Keratinocyte (primary cell): ENCODE measurements around the gene DEF6. TPM values are rescaled to one million over a fixed set of nuclear protein-coding genes. Genes with fewer than 3 reads are reported as not detected.

Source experiments
- DNase-seq: peaks from one replicate; pipeline ENCODE4 v3.0.0-alpha.2; 2011; ENCODE audit warnings: low read depth, missing footprints, low spot score
- FAIRE-seq: peaks from 2 replicates; lab custom pipeline; 2011; peaks lifted over from hg19 to GRCh38; lab: Jason Lieb, UNC
- H2AFZ ChIP-seq: 2 replicates; pipeline ENCODE4 v1.6.0; 2012; ENCODE audit warnings: low read length, control low read depth, inconsistent platforms; ENCODE audit not compliant: control insufficient read depth
- H3K27ac ChIP-seq: 2 replicates; pipeline ENCODE4 v1.5.1; 2011; ENCODE audit warnings: low read length; ENCODE audit not compliant: control insufficient read depth, insufficient read depth
- H3K27me3 ChIP-seq: 3 replicates; pipeline ENCODE4 v1.6.0; 2011; ENCODE audit warnings: low read length; ENCODE audit not compliant: control insufficient read depth, insufficient read depth; ENCODE audit errors: extremely low read depth
- H3K36me3 ChIP-seq, 2 experiments: 2 replicates in 1 of 2; 3 replicates in 1 of 2; pipeline ENCODE4 v1.5.1; 2011; ENCODE audit warnings: low read length in 2 of 2, mild to moderate bottlenecking in 1 of 2; ENCODE audit not compliant: control insufficient read depth in 2 of 2, insufficient read depth in 2 of 2; ENCODE audit errors: extremely low read depth in 1 of 2
- H3K4me1 ChIP-seq: 3 replicates; pipeline ENCODE4 v1.5.1; 2011; ENCODE audit warnings: low read length; ENCODE audit not compliant: control insufficient read depth, insufficient read depth; ENCODE audit errors: extremely low read depth
- H3K4me2 ChIP-seq: 3 replicates; pipeline ENCODE4 v1.6.0; 2011; ENCODE audit warnings: low read depth, low read length; ENCODE audit not compliant: control insufficient read depth, insufficient read depth; ENCODE audit errors: extremely low read depth
- H3K4me3 ChIP-seq, 3 experiments: fragments of 200-600 bp in 1 of 3; sonication (generic) in 1 of 3; 2 replicates in 2 of 3; 3 replicates in 1 of 3; pipeline ENCODE4 v1.5.1; 2011 to 2016; ENCODE audit warnings: low read length in 3 of 3, mild to moderate bottlenecking in 3 of 3, control low read depth in 2 of 3, inconsistent platforms in 1 of 3, low read depth in 1 of 3, mixed read lengths in 1 of 3, mixed run types in 1 of 3, moderate library complexity in 1 of 3; ENCODE audit not compliant: control insufficient read depth in 2 of 3, insufficient read depth in 2 of 3; ENCODE audit errors: extremely low read depth in 1 of 3
- H3K79me2 ChIP-seq: 2 replicates; pipeline ENCODE4 v1.6.0; 2012; ENCODE audit warnings: low read length; ENCODE audit not compliant: control insufficient read depth, insufficient read depth
- H3K9ac ChIP-seq: 3 replicates; pipeline ENCODE4 v1.6.0; 2011; ENCODE audit warnings: low read length; ENCODE audit not compliant: control insufficient read depth, insufficient read depth; ENCODE audit errors: extremely low read depth
- H3K9me1 ChIP-seq: 3 replicates; pipeline ENCODE4 v1.6.0; 2011; ENCODE audit warnings: low read length; ENCODE audit not compliant: control insufficient read depth, insufficient read depth; ENCODE audit errors: extremely low read depth
- H3K9me3 ChIP-seq: 2 replicates; pipeline ENCODE4 v1.5.1; 2012; ENCODE audit warnings: low read depth, low read length; ENCODE audit not compliant: control insufficient read depth
- H4K20me1 ChIP-seq: 3 replicates; pipeline ENCODE4 v1.6.0; 2011; ENCODE audit warnings: low read length; ENCODE audit not compliant: control insufficient read depth, insufficient read depth; ENCODE audit errors: extremely low read depth
- EZH2 ChIP-seq: IDR thresholded peaks from one replicate; pipeline ENCODE4 v1.6.1; 2012; ENCODE audit warnings: inconsistent platforms, mild to moderate bottlenecking, low read length, moderate library complexity
- dilution Hi-C: fragments of 300-500 bp; cut with MboI; formaldehyde crosslinking; loops from one replicate; pipeline ENCODE4 v1.7.0; 2020; ENCODE audit warnings: low sequenced_read_pairs; ENCODE audit not compliant: extremely low pct_ligation_motif_present
- polyA plus RNA-seq, 5 experiments: library from polyadenylated mRNA; depleted of rRNA in 3 of 5; stranded (reverse) in 3 of 5; stranded (forward) in 1 of 5; unstranded in 1 of 5; fragments of >200 nt; gene quantifications; 1 replicate in 1 of 5; 2 replicates in 3 of 5; 3 replicates in 1 of 5; pipeline versions ENCODE4 v1.2.1 to v1.2.3, GENCODE V29; 2011 to 2012; ENCODE audit warnings: missing spikeins in 2 of 5, low read depth in 1 of 5, low replicate concordance in 1 of 5
- TF ChIP-seq, protein P1 (sequence below), 3 experiments: IDR thresholded peaks in 1 of 3; conservative IDR thresholded peaks in 1 of 3; optimal IDR thresholded peaks in 1 of 3; 2 replicates in 2 of 3; 3 replicates in 1 of 3; pipeline versions ENCODE3 to v1.5.1; 2011; ENCODE audit warnings: low read length in 3 of 3, mild to moderate bottlenecking in 3 of 3, moderate library complexity in 2 of 3, control low read depth in 1 of 3, inconsistent platforms in 1 of 3; ENCODE audit not compliant: insufficient read depth in 2 of 3; ENCODE audit errors: extremely low read depth in 1 of 3

Gene DEF6
- polyA plus RNA-seq, 1 donor (not counting 4 experiments of a cell fraction or from before 2014, with no cell fraction given), result 17.3 TPM

DNA sequence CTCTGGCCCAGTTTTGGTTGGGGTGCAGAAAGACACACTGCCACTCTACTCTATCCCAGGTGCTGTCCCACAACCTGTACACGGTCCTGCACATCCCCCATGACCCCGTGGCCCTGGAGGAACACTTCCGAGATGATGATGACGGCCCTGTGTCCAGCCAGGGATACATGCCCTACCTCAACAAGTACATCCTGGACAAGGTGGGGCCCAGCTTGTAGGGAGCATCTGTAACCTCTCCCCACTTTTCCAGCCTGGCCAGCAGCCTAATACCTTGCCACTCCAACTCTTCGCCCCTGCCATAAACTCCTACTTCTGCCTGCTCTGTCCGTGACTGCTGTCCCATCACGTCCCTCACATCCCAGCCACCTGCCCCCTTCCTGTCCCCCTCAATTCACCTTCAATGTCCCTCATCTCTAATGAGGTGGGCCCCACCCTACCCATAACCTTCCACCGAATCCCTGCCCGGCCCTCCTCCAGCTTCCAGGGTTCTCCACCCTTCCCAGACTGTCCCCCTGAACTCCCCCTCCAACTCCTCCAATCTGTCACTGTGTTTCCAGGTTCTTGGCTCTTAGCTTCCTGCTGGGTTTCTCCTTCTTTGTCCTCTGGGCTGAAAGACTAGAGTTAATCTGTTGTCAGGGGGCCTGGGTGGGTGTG is 12.1 kb downstream of the DEF6 start:
- Histone ChIP-seq H3K4me1 (no peaks in the 10 kb centered on the region), H2AFZ (no peak overlapping the region), H3K27ac (no peak overlapping the region), H3K79me2 (no peaks in the 10 kb centered on the region), H3K36me3 (peaks cover 8 to 9% of the 10 kb centered on the region in 2 experiments), H3K9ac (no peak overlapping the region), H3K4me2 (no peak overlapping the region), H4K20me1 (no peaks in the 10 kb centered on the region), H3K9me3 (no peaks in the 10 kb centered on the region), H3K9me1 (no peaks in the 10 kb centered on the region), H3K4me3 (no peak overlapping the region), H3K27me3 (no peaks in the 10 kb centered on the region)
- TF ChIP-seq, protein P1, sequence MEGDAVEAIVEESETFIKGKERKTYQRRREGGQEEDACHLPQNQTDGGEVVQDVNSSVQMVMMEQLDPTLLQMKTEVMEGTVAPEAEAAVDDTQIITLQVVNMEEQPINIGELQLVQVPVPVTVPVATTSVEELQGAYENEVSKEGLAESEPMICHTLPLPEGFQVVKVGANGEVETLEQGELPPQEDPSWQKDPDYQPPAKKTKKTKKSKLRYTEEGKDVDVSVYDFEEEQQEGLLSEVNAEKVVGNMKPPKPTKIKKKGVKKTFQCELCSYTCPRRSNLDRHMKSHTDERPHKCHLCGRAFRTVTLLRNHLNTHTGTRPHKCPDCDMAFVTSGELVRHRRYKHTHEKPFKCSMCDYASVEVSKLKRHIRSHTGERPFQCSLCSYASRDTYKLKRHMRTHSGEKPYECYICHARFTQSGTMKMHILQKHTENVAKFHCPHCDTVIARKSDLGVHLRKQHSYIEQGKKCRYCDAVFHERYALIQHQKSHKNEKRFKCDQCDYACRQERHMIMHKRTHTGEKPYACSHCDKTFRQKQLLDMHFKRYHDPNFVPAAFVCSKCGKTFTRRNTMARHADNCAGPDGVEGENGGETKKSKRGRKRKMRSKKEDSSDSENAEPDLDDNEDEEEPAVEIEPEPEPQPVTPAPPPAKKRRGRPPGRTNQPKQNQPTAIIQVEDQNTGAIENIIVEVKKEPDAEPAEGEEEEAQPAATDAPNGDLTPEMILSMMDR (optimal IDR thresholded peaks at IDR 0.05 in 1 of 3, IDR thresholded peaks at IDR 0.05 in 1 of 3, conservative IDR thresholded peaks at IDR 0.05 in 1 of 3; ENCODE audit: extremely low read depth in 1 of 3, insufficient read depth in 2 of 3, low read length in 3 of 3), result no peak
- TF ChIP-seq EZH2, result no peak
- DNase-seq (no peak), FAIRE-seq (no peak)
- dilution Hi-C loops, result no loop called here

DNA sequence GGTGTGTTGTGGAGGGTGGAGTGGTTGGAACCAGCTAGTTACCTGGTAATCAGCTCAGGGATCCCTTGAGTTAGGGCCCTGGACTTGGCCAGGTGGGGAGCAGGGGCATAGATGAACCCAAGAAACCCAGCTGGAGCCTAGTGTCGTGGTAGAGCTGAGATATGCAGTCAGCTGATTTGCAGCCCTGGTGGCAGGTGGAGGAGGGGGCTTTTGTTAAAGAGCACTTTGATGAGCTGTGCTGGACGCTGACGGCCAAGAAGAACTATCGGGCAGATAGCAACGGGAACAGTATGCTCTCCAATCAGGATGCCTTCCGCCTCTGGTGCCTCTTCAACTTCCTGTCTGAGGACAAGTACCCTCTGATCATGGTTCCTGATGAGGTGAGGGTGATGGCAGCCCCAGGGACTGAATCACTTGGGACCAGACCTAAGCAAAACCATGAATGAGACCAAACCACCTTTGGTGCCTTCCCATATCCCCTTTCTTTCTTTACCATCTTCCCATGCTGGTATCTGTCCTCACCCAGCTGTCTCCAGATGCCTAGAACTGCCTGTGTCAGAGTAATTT is 12.7 kb downstream of the DEF6 start:
- H3K27ac ChIP-seq, result no peak overlapping the region
- H4K20me1 ChIP-seq, result no peaks in the 10 kb centered on the region
- DNase-seq (no peak), FAIRE-seq (no peak)
- no peak for TF ChIP-seq EZH2
- TF ChIP-seq, protein P1 (optimal IDR thresholded peaks at IDR 0.05 in 1 of 3, IDR thresholded peaks at IDR 0.05 in 1 of 3, conservative IDR thresholded peaks at IDR 0.05 in 1 of 3; ENCODE audit: extremely low read depth in 1 of 3, insufficient read depth in 2 of 3, low read length in 3 of 3), result no peak
- H3K4me2 ChIP-seq, result no peak overlapping the region
- H3K4me1 ChIP-seq, result no peaks in the 10 kb centered on the region
- H3K9ac ChIP-seq, result no peak overlapping the region
- H3K9me3 ChIP-seq, result no peaks in the 10 kb centered on the region
- H3K9me1 ChIP-seq, result no peaks in the 10 kb centered on the region
- H2AFZ ChIP-seq, result no peak overlapping the region
- H3K27me3 ChIP-seq, result no peaks in the 10 kb centered on the region
- H3K36me3 ChIP-seq, result peaks cover 8 to 9% of the 10 kb centered on the region in 2 experiments
- H3K79me2 ChIP-seq, result no peaks in the 10 kb centered on the region
- H3K4me3 ChIP-seq, result no peak overlapping the region
- dilution Hi-C loops, result no loop called here
